Measurements from ENCODE around the gene HBB. TPM values are rescaled to one million over a fixed set of nuclear protein-coding genes. Genes with fewer than 3 reads are reported as not detected.
"Not testable (repeated sequence)": the region's sequence is repeated elsewhere in the genome, so short reads cannot be mapped to it uniquely, and the experiment has no call there.

HBB gene
- total RNA-seq, 1 donor from 2014 or later = not detected

DNA sequence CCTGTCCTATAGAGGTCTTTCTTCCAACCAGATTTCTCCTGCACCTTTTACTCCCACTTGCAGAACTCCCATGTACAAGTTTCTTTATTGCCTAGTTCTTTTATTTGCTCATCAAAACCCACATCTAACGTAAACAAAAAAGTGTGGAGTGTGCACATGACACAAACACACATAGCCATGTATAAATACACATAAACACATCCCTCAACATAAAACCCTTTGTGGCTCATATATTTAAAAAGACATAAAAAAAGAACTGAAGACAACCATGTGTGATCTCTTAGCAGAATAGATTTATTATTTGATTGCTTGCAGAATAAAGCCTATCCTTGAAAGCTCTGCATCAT is 26.0 kb upstream of the HBB start:
- Histone ChIP-seq H3K27me3 (ENCODE audit: control insufficient read depth, insufficient read depth, low read length) (no peaks in the 10 kb centered on the region), H3K36me3 (ENCODE audit: control insufficient read depth, insufficient read depth, low read length) (no peaks in the 10 kb centered on the region), H3K4me3 (ENCODE audit: low read depth, low read length) (no peak overlapping the region)
- TF ChIP-seq, protein P1, sequence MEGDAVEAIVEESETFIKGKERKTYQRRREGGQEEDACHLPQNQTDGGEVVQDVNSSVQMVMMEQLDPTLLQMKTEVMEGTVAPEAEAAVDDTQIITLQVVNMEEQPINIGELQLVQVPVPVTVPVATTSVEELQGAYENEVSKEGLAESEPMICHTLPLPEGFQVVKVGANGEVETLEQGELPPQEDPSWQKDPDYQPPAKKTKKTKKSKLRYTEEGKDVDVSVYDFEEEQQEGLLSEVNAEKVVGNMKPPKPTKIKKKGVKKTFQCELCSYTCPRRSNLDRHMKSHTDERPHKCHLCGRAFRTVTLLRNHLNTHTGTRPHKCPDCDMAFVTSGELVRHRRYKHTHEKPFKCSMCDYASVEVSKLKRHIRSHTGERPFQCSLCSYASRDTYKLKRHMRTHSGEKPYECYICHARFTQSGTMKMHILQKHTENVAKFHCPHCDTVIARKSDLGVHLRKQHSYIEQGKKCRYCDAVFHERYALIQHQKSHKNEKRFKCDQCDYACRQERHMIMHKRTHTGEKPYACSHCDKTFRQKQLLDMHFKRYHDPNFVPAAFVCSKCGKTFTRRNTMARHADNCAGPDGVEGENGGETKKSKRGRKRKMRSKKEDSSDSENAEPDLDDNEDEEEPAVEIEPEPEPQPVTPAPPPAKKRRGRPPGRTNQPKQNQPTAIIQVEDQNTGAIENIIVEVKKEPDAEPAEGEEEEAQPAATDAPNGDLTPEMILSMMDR (IDR thresholded peaks at IDR 0.05; ENCODE audit: insufficient read depth, low read length, severe bottlenecking) = no peak
- FAIRE-seq (no peak), DNase-seq (ENCODE audit: low read depth) (no peak)

DNA sequence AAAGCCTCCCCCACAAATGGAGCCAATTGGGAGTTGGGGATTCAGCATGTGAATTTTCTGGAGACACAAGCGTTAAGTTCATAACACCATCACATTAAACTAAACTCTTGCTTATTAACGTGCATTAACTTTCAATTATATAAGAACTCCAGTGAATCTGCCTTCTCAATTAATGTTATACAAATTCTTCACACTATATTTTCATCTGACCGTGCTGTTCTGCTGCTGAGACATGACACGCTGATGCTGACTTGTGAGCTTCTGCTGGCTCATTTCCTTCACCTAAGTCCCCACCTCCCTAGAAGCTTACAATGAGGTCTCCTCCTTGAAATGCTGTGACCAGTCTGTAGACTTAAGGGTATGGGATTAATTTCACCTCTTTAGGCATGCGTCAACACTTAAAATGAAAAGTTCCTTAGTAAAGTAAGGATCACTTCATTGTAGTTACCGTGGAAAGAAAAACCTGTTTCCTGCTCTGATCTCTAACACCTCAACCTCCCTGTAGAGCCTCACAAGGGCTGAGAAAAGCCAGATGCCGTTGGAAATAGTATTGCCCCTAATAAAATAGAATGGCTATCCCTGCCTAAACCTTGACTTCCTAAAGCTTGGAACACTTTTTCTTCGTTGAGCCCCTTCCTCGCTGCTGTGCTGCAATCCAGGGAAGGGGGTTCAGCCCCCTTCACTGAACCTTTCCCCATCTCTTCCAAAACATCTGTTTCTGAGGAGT is 25.5 kb upstream of the HBB start:
- no peaks in the 10 kb centered on the region for H3K27me3 ChIP-seq (ENCODE audit: control insufficient read depth, insufficient read depth, low read length)
- H3K36me3 ChIP-seq (ENCODE audit: control insufficient read depth, insufficient read depth, low read length) = no peaks in the 10 kb centered on the region
- TF ChIP-seq, protein P1 (IDR thresholded peaks at IDR 0.05; ENCODE audit: insufficient read depth, low read length, severe bottlenecking) = no peak
- H3K4me3 ChIP-seq (ENCODE audit: low read depth, low read length) = no peak overlapping the region
- no peak for DNase-seq (ENCODE audit: low read depth)
- no peak for FAIRE-seq

DNA sequence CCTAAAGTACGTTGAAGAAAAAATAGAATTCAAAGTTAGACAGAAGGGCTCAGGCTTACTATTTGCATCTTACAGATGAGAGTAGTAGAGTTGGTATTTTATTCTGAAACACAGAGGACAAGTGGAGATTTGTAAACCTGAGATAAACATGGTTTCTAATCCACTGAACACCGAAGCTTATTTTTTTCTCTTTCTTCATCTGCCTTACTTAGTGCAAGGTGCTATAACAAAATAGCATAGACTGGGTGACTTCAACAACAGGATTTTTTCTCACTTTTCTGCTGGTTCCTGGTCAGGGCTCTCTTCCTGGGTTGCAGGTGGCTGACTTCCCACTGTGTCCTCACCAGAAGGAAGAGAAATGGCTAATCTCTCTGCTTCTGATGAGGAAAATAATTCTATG is 24.9 kb upstream of the HBB start:
- TF ChIP-seq, protein P1 (IDR thresholded peaks at IDR 0.05; ENCODE audit: insufficient read depth, low read length, severe bottlenecking) = no peak
- DNase-seq (ENCODE audit: low read depth) (no peak), FAIRE-seq (no peak)
- H3K27me3 ChIP-seq (ENCODE audit: control insufficient read depth, insufficient read depth, low read length) = no peaks in the 10 kb centered on the region
- H3K36me3 ChIP-seq (ENCODE audit: control insufficient read depth, insufficient read depth, low read length) = no peaks in the 10 kb centered on the region
- H3K4me3 ChIP-seq (ENCODE audit: low read depth, low read length) = no peak overlapping the region

DNA sequence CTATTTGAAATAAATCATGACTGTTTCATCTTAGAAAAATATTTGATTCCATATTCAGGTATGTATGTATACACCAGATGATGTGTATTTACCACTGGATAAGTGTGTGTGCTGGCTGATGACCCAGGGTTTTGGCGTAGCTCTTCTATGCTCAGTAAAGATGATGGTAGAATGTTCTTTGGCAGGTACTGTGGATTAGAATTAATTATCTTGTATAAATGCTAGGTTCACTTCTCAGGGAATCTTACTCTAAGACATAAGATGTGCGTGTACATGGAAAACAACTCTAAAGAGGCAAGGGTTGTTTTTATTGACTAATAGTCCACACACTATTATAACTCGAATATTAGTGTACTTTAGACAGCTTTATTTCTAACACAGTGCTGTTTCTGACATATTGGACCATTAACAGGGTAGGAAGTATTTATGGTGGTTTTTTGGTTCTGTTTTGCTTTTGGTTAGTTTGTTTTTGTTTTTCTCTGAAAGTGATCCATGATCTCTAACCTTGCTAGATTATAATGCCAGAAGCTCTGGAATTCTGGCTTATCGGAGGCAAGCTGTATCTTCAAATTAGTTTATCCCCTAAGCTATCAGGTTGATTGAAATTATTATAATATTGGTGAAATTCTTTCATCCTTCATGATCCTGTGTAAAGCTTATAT is 23.8 kb upstream of the HBB start:
- Histone ChIP-seq H3K36me3 (ENCODE audit: control insufficient read depth, insufficient read depth, low read length) (no peaks in the 10 kb centered on the region), H3K4me3 (ENCODE audit: low read depth, low read length) (no peak overlapping the region), H3K27me3 (ENCODE audit: control insufficient read depth, insufficient read depth, low read length) (no peaks in the 10 kb centered on the region)
- DNase-seq (ENCODE audit: low read depth) (no peak), FAIRE-seq (no peak)
- TF ChIP-seq, protein P1 (IDR thresholded peaks at IDR 0.05; ENCODE audit: insufficient read depth, low read length, severe bottlenecking) = no peak

DNA sequence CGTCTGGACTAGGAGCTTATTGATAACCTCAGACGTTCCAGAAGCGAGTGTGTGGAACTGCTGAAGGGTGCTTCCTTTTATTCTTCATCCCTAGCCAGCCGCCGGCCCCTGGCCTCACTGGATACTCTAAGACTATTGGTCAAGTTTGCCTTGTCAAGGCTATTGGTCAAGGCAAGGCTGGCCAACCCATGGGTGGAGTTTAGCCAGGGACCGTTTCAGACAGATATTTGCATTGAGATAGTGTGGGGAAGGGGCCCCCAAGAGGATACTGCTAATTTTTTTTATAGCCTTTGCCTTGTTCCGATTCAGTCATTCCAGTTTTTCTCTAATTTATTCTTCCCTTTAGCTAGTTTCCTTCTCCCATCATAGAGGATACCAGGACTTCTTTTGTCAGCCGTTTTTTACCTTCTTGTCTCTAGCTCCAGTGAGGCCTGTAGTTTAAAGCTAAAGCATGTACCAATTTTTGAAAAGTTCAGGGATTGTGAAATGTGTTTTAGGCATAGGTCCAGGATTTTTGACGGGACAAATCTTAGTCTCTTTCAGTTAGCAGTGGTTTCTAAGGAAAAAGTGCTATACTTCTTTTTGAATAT is 23.0 kb upstream of the HBB start, which contains the start of gene HBG1:
HBG1 (minus strand) TSS at position 51 of the 590 bp plus-strand sequence. CDS start 53 bp downstream, outside the sequence.
- not testable (repeated sequence) for FAIRE-seq

DNA sequence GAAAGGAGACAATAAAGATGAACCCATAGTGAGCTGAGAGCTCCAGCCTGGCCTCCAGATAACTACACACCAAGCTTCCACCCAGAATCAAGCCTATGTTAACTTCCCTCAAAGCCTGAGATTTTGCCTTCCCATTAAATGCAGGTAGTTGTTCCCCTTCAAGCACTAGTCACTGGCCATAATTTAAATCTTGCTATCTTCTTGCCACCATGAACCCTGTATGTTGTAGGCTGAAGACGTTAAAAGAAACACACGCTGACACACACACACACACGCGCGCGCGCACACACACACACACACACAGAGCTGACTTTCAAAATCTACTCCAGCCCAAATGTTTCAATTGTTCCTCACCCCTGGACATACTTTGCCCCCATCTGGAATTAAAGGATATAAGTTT is 21.6 kb upstream of the HBB start:
- not testable (repeated sequence) for H3K27me3 ChIP-seq (ENCODE audit: control insufficient read depth, insufficient read depth, low read length); DNase-seq (ENCODE audit: low read depth); H3K36me3 ChIP-seq (ENCODE audit: control insufficient read depth, insufficient read depth, low read length); FAIRE-seq; H3K4me3 ChIP-seq (ENCODE audit: low read depth, low read length)

More for the DNA sequence above, 23.0 kb upstream of the HBB start, which contains the start of gene HBG1:
- not testable (repeated sequence) for H3K27me3 ChIP-seq (ENCODE audit: control insufficient read depth, insufficient read depth, low read length); H3K36me3 ChIP-seq (ENCODE audit: control insufficient read depth, insufficient read depth, low read length); H3K4me3 ChIP-seq (ENCODE audit: low read depth, low read length); DNase-seq (ENCODE audit: low read depth)

Measured in bronchial epithelial cell (primary cell).